ENCODE data around the gene IGSF10.
"Not testable (repeated sequence)": the region's sequence is repeated elsewhere in the genome, so short reads cannot be mapped to it uniquely, and the experiment has no call there.

Gene IGSF10, protein sequence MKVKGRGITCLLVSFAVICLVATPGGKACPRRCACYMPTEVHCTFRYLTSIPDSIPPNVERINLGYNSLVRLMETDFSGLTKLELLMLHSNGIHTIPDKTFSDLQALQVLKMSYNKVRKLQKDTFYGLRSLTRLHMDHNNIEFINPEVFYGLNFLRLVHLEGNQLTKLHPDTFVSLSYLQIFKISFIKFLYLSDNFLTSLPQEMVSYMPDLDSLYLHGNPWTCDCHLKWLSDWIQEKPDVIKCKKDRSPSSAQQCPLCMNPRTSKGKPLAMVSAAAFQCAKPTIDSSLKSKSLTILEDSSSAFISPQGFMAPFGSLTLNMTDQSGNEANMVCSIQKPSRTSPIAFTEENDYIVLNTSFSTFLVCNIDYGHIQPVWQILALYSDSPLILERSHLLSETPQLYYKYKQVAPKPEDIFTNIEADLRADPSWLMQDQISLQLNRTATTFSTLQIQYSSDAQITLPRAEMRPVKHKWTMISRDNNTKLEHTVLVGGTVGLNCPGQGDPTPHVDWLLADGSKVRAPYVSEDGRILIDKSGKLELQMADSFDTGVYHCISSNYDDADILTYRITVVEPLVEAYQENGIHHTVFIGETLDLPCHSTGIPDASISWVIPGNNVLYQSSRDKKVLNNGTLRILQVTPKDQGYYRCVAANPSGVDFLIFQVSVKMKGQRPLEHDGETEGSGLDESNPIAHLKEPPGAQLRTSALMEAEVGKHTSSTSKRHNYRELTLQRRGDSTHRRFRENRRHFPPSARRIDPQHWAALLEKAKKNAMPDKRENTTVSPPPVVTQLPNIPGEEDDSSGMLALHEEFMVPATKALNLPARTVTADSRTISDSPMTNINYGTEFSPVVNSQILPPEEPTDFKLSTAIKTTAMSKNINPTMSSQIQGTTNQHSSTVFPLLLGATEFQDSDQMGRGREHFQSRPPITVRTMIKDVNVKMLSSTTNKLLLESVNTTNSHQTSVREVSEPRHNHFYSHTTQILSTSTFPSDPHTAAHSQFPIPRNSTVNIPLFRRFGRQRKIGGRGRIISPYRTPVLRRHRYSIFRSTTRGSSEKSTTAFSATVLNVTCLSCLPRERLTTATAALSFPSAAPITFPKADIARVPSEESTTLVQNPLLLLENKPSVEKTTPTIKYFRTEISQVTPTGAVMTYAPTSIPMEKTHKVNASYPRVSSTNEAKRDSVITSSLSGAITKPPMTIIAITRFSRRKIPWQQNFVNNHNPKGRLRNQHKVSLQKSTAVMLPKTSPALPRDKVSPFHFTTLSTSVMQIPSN (N-terminal part only)

DNA sequence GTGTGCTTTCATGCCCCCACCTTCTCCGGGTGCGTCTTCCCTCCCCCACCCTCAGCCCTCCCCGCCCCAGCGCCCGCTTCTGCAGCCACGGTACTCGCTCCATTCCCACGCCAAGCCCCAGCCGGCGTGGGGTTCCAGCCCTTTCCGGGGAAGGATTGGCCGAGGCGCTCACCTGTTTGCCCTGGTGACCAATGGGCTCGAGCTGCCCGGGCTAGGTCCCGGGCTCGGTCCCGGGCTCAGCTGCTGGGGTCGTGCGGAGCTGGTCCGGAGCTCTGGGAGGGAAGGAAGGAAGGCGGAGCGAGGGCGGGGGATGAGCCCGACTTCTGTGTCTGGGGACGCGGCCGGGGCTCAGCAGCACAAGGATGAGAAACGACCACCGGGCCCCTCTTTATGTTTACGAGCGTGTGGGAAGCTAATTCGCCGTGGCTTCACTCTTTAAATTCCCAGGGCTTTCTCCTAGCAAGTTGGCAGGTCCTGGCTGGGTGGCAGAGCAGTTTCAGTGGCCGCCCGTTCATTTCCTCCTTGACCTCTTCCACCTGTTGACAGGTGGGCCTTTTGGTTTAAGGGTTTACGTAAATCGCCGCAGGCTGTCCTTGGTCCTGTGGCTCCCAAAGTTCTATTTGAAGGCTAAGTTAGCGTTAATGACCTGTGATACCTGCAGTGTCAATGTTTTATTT is at the start of gene IGSF10:
Gene IGSF10 (minus strand): TSS at position 288 of the 677 bp plus-strand sequence. CDS start 2,352 bp downstream, outside the sequence.
- TF ChIP-seq, protein P1, sequence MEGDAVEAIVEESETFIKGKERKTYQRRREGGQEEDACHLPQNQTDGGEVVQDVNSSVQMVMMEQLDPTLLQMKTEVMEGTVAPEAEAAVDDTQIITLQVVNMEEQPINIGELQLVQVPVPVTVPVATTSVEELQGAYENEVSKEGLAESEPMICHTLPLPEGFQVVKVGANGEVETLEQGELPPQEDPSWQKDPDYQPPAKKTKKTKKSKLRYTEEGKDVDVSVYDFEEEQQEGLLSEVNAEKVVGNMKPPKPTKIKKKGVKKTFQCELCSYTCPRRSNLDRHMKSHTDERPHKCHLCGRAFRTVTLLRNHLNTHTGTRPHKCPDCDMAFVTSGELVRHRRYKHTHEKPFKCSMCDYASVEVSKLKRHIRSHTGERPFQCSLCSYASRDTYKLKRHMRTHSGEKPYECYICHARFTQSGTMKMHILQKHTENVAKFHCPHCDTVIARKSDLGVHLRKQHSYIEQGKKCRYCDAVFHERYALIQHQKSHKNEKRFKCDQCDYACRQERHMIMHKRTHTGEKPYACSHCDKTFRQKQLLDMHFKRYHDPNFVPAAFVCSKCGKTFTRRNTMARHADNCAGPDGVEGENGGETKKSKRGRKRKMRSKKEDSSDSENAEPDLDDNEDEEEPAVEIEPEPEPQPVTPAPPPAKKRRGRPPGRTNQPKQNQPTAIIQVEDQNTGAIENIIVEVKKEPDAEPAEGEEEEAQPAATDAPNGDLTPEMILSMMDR (IDR thresholded peaks at IDR 0.05; ENCODE audit: borderline replicate concordance, control extremely low read depth, extremely low read depth, insufficient read depth, missing control alignments), result no peak
- in situ Hi-C loops (cut with MboI; ENCODE audit: low sequenced_read_pairs, unreplicated experiment), result no loop called here
- DNase-seq (ENCODE audit: low spot score), result peak; percentile 11

DNA sequence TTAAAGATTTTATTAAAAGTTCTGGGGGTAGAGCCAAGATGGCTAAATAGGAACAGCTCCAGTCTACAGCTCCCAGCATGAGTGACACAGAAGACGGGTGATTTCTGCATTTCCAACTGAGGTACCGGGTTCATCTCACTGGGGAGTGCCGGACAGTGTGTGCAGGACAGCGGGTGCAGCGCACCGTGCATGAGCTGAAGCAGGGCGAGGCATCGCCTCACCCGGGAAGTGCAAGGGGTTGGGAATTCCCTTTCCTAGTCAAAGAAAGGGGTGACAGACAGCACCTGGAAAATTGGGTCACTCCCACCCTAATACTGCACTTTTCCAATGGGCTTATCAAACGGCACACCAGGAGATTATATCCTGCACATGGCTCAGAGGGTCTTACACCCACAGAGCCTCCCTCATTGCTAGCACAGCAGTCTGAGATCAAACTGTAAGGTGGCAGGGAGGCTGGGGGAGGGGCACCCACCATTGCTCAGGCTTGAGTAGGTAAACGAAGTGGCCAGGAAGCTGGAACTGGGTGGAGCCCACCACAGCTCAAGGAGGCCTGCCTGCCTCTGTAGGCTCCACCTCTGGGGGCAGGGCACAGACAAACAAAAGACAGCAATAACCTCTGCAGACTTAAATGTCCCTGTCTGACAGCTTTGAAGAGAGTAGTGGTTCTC is 48.7 kb upstream of the IGSF10 start:
- DNase-seq (ENCODE audit: low spot score); in situ Hi-C loops (cut with MboI; ENCODE audit: low sequenced_read_pairs, unreplicated experiment): not testable (repeated sequence)

DNA sequence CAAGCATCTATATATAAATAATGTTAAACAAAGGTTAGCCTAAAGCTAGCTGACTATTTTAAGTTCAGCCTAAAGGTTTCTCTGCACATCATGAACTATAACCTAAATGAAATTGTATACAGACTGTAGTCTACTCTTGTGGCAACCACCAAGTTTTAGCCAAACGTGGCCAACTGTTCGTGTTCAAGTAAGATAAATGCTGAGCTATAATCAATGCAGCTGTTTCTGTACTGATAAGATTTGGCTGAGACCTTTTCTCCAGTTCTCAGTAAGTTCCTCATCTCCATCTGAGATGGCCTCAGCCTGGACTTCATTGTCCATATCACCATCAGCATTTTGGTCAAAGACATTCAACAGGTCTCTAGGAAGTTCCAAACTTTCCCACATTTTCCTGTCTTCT is 43.7 kb upstream of the IGSF10 start:
- in situ Hi-C loops (cut with MboI; ENCODE audit: low sequenced_read_pairs, unreplicated experiment), result no loop called here
- no peak for DNase-seq (ENCODE audit: low spot score)
- TF ChIP-seq, protein P1 (IDR thresholded peaks at IDR 0.05; ENCODE audit: borderline replicate concordance, control extremely low read depth, extremely low read depth, insufficient read depth, missing control alignments), result no peak

DNA sequence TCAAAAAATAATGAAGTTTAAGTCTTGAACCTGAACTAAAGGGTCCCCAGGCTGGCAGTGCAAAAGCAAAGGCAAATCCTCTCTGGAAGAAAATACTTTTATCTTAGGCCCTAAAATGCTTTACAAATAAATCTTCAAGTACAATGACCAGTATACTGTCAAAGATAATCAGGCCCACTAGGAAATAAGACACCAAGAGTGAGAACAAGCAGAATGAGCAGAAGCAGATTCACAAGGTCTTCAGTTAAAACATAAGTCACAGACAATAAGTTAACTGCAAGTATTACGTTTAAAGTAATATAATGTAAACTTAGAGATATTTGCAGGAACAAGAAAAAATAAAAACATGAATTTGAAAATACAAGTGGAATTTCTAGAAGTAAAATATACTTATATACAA is 42.2 kb upstream of the IGSF10 start:
- in situ Hi-C loops (cut with MboI; ENCODE audit: low sequenced_read_pairs, unreplicated experiment), result no loop called here
- DNase-seq (ENCODE audit: low spot score), result no peak
- TF ChIP-seq, protein P1 (IDR thresholded peaks at IDR 0.05; ENCODE audit: borderline replicate concordance, control extremely low read depth, extremely low read depth, insufficient read depth, missing control alignments), result no peak

DNA sequence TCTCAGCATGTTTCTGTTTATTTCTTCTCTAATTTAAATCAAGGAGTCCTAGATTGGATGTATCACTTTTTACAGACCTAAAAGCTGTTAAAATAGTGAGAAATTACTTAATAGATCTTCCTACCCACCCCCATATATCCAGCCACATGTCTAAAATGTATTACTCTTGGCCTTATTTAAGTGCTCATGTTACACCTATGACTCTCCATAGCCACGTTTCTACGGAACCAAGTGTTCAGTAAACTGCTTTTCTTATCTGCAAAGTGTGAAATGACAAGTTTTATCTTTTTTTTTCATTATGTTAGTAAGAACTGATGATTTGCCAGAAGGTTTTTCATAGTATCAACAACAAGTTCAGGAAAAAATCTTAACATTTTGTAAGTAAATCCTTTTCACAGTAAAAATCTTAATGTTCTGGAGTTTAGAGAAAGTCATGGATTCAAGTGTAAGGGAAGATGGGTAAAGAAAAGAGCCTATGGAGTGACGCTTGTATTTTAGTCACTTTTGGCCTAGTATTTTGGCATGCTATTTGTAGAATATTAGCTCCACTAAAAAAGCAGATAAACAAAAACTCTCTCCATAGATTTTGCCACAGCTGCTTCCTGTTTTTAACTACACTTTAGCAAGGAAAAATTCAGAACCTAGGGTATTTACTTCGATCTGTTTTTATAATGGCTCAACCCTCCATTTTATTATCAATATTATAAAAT is 41.2 kb upstream of the IGSF10 start:
- TF ChIP-seq, protein P1 (IDR thresholded peaks at IDR 0.05; ENCODE audit: borderline replicate concordance, control extremely low read depth, extremely low read depth, insufficient read depth, missing control alignments), result no peak
- in situ Hi-C loops (cut with MboI; ENCODE audit: low sequenced_read_pairs, unreplicated experiment), result no loop called here
- DNase-seq (ENCODE audit: low spot score), result no peak

All from GM13976 (cell line).